Endothelial cell (in vitro differentiated cells): ENCODE results near the gene CATSPERZ. TPM values are rescaled to one million over a fixed set of nuclear protein-coding genes. Genes with fewer than 3 reads are reported as not detected.
A peak's percentile ranks its signal among the peaks of the same experiment; 100 is the strongest.

ENCODE experiments used
- DNase-seq: peaks from one replicate; pipeline ENCODE4 v3.0.0; 2021; ENCODE audit warnings: low spot score
- H3K27ac Mint-ChIP-seq: one replicate; pipeline ENCODE4 v1.8.0; 2021; ENCODE audit warnings: mixed read lengths, inconsistent platforms; ENCODE audit not compliant: unreplicated experiment
- H3K27me3 Mint-ChIP-seq: one replicate; pipeline ENCODE4 v1.8.0; 2021; ENCODE audit warnings: mild to moderate bottlenecking, moderate library complexity, mixed read lengths, inconsistent platforms; ENCODE audit not compliant: unreplicated experiment
- H3K36me3 Mint-ChIP-seq: one replicate; pipeline ENCODE4 v1.8.0; 2021; ENCODE audit warnings: mild to moderate bottlenecking, low read depth, mixed read lengths, inconsistent platforms; ENCODE audit not compliant: unreplicated experiment
- H3K4me1 Mint-ChIP-seq: one replicate; pipeline ENCODE4 v1.8.0; 2021; ENCODE audit warnings: mild to moderate bottlenecking, mixed read lengths, inconsistent platforms; ENCODE audit not compliant: unreplicated experiment
- H3K4me3 Mint-ChIP-seq: one replicate; pipeline ENCODE4 v1.8.0; 2021; ENCODE audit warnings: mild to moderate bottlenecking, mixed read lengths, inconsistent platforms; ENCODE audit not compliant: unreplicated experiment
- H3K9me3 Mint-ChIP-seq: one replicate; pipeline ENCODE4 v1.8.0; 2021; ENCODE audit warnings: mixed read lengths, inconsistent platforms; ENCODE audit not compliant: unreplicated experiment
- total RNA-seq: library from RNA; stranded (reverse); fragmentation: NEBNext Ultra II Directional; extraction: Animal tissue kit (Norgen Biotek cat#: 25700); gene quantifications from one replicate; pipeline ENCODE4 v1.2.1, GENCODE V29; 2021; ENCODE audit not compliant: unreplicated experiment
- TF ChIP-seq, protein P1 (sequence below): fragments of 200-600 bp; sonication (generic); IDR thresholded peaks from one replicate; pipeline ENCODE4 v1.5.0; 2021; ENCODE audit warnings: antibody characterized with exemption; ENCODE audit not compliant: unreplicated experiment

The CATSPERZ gene
- total RNA-seq, 1 donor from 2014 or later: 0.38 TPM

DNA sequence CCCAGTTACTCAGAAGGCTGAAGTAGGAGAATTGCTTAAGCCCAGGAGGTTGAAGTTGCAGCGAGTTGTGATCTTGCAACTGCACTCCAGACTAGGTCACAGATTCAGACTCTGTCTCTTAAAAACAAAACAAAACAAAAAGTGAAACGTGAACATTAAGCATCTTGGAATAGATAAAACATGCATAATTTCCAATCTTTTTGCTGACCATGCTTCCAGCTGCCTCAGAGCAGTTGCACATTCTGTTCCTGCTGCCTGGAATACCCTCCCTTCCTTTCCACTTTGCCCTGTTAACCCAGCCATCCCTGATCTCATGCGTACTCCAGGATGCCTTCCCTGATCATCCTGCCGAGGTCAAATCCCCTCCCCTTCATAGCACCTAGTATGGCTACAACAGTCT is 39.1 kb downstream of the CATSPERZ start:
- Mint-ChIP-seq H3K27me3 (peaks cover 4% of the 10 kb centered on the region), H3K4me3 (peak overlapping the region; percentile 22), H3K27ac (peak overlapping the region; percentile 27), H3K36me3 (no peaks in the 10 kb centered on the region), H3K4me1 (peaks cover 4% of the 10 kb centered on the region), H3K9me3 (no peaks in the 10 kb centered on the region)
- TF ChIP-seq, protein P1, sequence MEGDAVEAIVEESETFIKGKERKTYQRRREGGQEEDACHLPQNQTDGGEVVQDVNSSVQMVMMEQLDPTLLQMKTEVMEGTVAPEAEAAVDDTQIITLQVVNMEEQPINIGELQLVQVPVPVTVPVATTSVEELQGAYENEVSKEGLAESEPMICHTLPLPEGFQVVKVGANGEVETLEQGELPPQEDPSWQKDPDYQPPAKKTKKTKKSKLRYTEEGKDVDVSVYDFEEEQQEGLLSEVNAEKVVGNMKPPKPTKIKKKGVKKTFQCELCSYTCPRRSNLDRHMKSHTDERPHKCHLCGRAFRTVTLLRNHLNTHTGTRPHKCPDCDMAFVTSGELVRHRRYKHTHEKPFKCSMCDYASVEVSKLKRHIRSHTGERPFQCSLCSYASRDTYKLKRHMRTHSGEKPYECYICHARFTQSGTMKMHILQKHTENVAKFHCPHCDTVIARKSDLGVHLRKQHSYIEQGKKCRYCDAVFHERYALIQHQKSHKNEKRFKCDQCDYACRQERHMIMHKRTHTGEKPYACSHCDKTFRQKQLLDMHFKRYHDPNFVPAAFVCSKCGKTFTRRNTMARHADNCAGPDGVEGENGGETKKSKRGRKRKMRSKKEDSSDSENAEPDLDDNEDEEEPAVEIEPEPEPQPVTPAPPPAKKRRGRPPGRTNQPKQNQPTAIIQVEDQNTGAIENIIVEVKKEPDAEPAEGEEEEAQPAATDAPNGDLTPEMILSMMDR: no peak
- no peak for DNase-seq

DNA sequence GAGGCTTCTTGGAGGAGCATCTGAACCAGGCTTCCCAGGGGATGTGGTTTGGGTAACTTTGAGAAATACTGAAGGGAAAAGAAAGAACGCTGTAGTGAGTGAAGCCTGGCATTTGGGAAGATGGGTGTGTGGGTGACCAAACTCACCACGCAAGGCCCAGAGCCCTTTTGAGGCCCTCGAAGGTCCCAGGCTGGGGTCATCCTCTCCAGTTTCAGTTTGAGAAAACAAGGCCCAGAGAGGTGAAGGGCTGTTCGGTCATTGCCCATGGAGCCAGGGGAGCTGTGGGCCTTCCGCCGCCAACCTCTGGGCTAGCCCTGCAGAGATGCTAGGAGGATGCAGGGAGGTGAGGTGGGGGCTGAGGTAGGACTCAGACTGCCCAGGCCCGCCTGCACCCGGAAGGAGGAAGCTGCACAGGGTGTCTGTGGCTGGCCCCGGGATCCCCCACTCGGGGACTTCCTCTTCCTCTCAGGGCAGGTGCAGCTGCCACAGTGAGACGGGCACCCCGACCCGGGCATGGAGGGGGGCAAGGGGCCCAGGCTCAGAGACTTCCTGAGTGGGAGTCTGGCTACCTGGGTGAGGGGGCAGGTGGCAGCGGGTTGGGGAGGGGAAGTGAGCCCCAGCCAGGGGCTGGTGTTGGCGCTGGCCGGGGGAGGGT is 39.7 kb downstream of the CATSPERZ start, which contains the start of gene CCDC88B:
Gene CCDC88B (plus strand): TSS at position 451 of the 655 bp plus-strand sequence. CDS start 63 bp downstream, at position 514.
- TF ChIP-seq, protein P1: no peak
- peak within 1 kb of the TSS; percentile 67 for H3K4me3 Mint-ChIP-seq
- DNase-seq: no peak
- H3K4me1 Mint-ChIP-seq: peaks cover 4% of the 10 kb centered on the region
- no peaks in the 10 kb centered on the region for H3K36me3 Mint-ChIP-seq
- H3K27me3 Mint-ChIP-seq: peaks cover 4% of the 10 kb centered on the region
- H3K9me3 Mint-ChIP-seq: no peaks in the 10 kb centered on the region
- peak within 1 kb of the TSS; percentile 27 for H3K27ac Mint-ChIP-seq

- H3K27ac Mint-ChIP-seq: no peak overlapping the region
- H3K27me3 Mint-ChIP-seq: peaks cover 8% of the 10 kb centered on the region
- peak overlapping the region; percentile 67 for H3K4me3 Mint-ChIP-seq
- peaks cover 4% of the 10 kb centered on the region for H3K4me1 Mint-ChIP-seq
- peaks cover 3% of the 10 kb centered on the region for H3K36me3 Mint-ChIP-seq
- no peaks in the 10 kb centered on the region for H3K9me3 Mint-ChIP-seq
- DNase-seq: peak; percentile 69
- TF ChIP-seq, protein P1: no peak
These were observed 40.6 kb downstream of the CATSPERZ start for GRCh38 chr11:64340671-64341335.

- no peaks in the 10 kb centered on the region for H3K9me3 Mint-ChIP-seq
- H3K4me1 Mint-ChIP-seq: peaks cover 4% of the 10 kb centered on the region
- peaks cover 10% of the 10 kb centered on the region for H3K27me3 Mint-ChIP-seq
- H3K4me3 Mint-ChIP-seq: peak overlapping the region; percentile 67
- no peak overlapping the region for H3K27ac Mint-ChIP-seq
- TF ChIP-seq, protein P1: no peak
- no peak for DNase-seq
- peaks cover 3% of the 10 kb centered on the region for H3K36me3 Mint-ChIP-seq
These were observed 41.3 kb downstream of the CATSPERZ start for GRCh38 chr11:64341429-64341828.
